Islet precursor cell (in vitro differentiated cells): Measurements from ENCODE around the gene ZDHHC6.
"Not testable (repeated sequence)": the region's sequence is repeated elsewhere in the genome, so short reads cannot be mapped to it uniquely, and the experiment has no call there.

Source experiments
- DNase-seq: peaks from one replicate; pipeline ENCODE4 v3.0.0-alpha.2; 2018

The ZDHHC6 gene

GRCh38 chr10:112388548-112388947 lies 58.2 kb downstream of the ZDHHC6 start:
- DNase-seq, result no peak

- not testable (repeated sequence) for DNase-seq
Observed at GRCh38 chr10:112388056-112388455, 58.7 kb downstream of the ZDHHC6 start.

DNA sequence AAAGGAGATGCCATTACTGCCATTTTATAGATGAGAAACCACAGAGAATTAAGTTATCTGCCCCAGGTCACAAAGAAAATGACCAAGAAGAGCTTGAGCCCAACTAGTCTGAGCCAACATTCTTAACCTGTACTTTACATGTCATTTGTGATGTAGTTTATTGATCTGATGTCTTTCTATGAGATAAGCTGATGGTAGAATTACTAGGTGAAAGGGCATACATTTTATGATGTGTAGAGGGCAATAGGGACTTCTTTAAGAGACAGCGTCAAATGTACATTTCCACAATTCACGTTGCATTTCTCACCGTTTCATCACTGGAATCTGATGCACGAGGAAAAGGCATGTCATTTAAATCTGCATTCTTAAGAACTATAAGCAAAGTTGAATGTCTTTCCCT lies 61.5 kb downstream of the ZDHHC6 start:
- no peak for DNase-seq

DNA sequence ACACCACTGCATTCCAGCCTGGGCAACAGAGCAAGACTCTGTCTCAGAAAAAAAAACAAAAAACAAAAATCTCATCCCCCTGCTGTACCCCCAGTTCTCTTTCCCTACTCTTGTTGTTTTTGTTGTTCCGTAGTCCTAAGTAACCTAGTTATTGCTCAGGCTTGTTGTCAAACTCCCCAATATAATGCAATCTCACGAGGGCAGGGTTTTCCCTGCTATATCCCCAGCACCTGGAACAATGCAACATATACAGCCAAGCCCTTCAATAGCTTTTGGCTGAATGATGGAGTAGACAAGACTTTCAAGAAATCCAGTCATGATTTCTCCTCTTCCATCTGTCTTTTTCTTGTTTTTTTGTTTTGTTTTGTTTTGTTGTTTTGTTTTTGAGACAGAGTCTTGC lies 62.6 kb downstream of the ZDHHC6 start:
- DNase-seq, result no peak

DNA sequence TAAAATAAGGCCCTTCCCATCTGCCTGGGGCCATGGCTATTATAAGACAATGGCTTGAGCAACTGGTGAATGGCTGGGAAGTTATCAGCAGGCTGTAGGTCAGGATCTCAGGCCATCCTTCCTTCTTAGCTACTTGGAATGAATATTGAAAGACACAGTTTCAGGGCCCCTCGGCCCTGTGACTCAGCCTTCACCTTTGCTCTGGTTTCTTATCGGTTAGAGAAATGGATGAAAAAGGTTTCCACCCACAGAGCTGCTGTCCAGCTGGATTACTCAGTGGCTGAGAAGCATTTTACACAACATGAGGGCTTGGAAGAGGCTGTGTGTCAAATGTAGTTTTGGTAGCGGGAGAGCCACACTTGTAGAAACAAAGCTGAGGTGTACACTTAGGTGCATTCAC lies 63.4 kb downstream of the ZDHHC6 start:
- peak; percentile 85 for DNase-seq

- DNase-seq, result no peak
Observed at GRCh38 chr10:112382515-112383235, 64.0 kb downstream of the ZDHHC6 start.
